ENCODE measurements around the gene KLHL34. TPM values are rescaled to one million over a fixed set of nuclear protein-coding genes. Genes with fewer than 3 reads are reported as not detected.

Gene KLHL34
- total RNA-seq, 4 donors from 2014 or later = 0.17 TPM; not detected in 3

DNA sequence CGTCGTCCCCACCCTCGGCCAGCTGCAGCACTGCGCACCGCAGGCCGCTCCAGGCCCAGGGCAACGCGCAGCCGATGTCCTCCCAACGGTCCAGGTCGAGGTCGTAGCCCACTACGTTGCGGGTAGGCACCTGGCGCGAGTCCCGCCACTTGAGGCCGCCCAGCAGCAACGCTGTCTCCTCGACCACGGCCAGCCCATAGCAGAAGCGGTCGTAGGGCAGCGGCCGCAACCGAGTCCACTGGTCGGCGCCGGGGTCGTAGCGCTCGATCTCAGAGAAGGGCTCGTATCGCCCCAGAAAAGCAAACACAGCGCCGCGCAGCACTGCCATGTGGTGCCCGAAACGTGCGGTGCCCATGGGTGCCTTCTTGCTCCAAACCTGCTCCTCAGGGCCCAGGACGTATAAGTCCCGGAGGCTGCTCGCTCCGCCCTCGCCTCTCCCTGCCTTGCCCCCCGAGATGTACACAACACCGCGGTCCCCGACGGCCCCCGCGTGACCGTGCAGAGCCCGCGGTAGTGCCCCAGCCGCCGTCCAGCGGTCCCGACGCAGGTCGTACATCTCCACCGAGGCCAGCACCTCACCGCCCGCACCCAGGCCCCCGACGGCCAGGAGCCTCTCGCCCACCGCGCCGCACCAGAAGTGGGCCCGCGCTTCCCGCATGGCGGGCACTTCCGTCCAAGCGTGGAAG lies 2.1 kb downstream of the KLHL34 start:
- TF ChIP-seq, protein P1, sequence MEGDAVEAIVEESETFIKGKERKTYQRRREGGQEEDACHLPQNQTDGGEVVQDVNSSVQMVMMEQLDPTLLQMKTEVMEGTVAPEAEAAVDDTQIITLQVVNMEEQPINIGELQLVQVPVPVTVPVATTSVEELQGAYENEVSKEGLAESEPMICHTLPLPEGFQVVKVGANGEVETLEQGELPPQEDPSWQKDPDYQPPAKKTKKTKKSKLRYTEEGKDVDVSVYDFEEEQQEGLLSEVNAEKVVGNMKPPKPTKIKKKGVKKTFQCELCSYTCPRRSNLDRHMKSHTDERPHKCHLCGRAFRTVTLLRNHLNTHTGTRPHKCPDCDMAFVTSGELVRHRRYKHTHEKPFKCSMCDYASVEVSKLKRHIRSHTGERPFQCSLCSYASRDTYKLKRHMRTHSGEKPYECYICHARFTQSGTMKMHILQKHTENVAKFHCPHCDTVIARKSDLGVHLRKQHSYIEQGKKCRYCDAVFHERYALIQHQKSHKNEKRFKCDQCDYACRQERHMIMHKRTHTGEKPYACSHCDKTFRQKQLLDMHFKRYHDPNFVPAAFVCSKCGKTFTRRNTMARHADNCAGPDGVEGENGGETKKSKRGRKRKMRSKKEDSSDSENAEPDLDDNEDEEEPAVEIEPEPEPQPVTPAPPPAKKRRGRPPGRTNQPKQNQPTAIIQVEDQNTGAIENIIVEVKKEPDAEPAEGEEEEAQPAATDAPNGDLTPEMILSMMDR (IDR thresholded peaks at IDR 0.05; ENCODE audit: low read depth) = no peak

DNA sequence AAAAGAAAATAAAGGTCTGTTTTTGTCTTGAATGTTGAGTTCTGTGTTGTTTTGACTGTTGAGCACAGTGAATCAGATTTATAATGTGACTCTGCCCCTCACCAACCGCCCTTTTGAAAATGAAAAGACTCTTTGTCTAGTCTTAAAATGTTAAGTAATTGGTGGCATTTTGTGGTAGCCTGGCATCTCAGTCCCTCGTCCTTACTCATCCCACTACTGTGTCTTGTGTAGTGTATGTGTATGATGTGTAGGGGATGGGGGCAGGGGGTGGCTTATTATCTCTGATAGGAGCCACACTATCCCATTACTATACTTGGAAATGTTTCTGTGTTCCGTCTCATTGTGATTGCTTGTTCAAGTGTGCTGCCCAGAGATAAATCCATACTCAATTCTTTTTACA lies 12.2 kb downstream of the KLHL34 start:
- TF ChIP-seq, protein P1 (IDR thresholded peaks at IDR 0.05; ENCODE audit: low read depth) = no peak

DNA sequence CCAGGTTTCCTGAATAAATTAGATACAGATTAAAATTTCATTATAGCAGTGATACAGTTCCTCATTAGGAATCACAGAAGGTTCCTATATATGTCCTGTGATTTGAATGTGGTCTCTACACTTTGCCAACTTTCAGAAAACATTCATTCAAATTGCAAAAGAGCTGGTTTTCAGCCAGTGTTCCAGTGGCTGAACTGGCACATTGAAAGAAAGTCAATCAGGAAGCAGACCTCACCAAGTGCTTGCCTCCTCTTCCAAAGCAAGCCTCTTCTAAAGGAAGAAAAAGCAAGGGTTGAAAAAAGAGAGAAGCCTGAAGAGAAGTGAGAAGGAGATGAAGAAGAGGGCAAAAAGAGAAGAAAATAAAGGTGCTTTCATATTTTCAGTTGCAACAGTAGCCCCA lies 12.7 kb downstream of the KLHL34 start:
- TF ChIP-seq, protein P1 (IDR thresholded peaks at IDR 0.05; ENCODE audit: low read depth) = no peak

DNA sequence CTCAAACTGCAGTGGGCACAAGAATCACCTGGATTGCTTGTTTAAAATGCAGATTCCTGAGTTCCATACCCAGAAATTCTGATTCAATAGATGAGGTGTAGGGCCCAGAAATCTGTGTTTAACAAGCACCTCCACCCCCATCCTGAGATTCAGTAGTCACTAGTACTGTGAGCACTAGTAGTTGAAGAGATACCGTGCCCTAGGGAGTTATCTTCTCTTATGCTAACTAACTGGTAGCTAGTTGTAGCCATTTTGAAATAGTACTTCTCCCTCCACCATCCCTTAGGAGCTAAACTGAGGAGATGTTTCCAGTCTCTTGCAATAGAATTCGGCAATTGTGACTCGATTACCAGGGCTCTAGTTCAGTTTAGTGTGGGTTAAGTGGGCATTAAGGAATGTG lies 18.4 kb downstream of the KLHL34 start:
- TF ChIP-seq, protein P1 (IDR thresholded peaks at IDR 0.05; ENCODE audit: low read depth) = no peak

DNA sequence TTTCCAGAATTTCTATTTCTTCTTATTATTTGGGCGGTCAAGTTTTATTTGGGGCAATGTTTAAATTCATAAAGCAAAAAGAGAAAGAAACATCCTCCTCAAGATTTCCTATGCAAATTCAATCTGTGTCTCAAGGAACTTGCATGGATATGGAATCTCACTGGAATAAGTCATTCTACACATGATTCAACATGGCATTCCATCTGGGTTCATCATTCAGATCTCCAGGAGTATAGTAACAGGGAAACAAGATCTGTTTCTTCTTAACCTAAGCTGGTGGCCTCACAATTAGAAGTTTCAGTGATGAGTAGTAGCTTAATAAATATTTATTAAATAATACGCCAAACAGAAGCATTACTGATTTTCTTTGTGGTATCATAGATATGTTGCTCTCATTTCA lies 19.8 kb downstream of the KLHL34 start:
- TF ChIP-seq, protein P1 (IDR thresholded peaks at IDR 0.05; ENCODE audit: low read depth) = no peak

DNA sequence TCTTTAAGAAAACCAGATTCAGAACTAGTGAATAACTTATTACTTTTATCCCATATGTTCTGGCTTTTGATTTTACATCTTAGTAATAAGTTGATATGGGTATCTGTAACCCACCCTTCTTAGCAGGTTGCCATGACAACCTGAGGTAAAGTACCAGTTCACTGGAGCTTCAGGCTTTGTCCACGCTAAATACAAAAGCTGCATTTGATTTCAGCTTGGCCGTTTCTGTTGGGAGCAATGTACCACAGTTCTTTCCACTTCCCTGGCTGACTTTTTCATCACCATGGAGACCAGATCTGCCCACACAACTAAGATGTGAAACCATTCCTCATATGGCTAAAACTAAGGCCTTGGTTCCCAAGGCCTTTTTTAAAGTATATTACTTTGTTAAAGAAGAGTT lies 26.1 kb downstream of the KLHL34 start:
- TF ChIP-seq, protein P1 (IDR thresholded peaks at IDR 0.05; ENCODE audit: low read depth) = no peak

DNA sequence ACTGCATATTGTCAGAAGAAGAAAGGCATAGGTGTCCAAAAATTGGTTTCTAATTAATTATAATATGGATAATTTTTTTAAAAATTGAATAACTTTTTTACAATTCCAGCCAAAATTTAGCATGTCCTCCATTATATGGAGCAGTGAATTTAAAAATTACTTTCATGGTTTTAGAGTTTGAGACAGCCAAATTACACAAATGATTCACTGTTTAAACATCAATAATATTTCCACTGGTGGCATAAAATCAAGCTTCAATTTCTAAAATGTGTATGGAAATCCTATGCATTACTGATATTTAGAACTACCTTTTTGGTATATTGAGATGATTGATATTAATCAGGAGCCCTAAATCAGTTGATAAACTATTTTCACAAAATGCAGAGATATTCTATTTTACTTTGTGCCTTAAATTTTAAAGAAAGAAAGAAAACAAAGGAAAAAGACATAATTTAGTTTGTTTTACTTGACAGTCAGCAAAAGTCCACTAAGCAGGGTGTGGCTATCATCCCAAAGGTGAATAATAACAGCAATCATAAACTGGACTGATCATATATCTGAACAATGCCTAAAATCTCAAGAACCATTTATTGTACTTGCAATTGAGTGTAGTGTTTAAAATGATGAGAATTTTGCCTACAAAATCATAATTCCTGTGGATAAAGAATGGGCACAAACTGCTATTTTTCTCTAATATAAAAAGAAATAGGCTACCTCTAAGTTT lies 34.2 kb downstream of the KLHL34 start:
- TF ChIP-seq, protein P1 (IDR thresholded peaks at IDR 0.05; ENCODE audit: low read depth) = no peak
